Activated CD8-positive, alpha-beta memory T cell treated with anti-CD3 and anti-CD28 coated beads, Interleukin-2, amount 50 U/mL, for 1 hour (primary cell): Measurements from ENCODE around the gene LTBP2.

Experiments
- DNase-seq: peaks from one replicate; pipeline ENCODE4 v3.0.0-alpha.2; 2020; ENCODE audit errors: extremely low read depth

Gene LTBP2

GRCh38 chr14:74526854-74527585 is 85.0 kb downstream of the LTBP2 start:
- no peak for DNase-seq

GRCh38 chr14:74525361-74525851 is 86.6 kb downstream of the LTBP2 start:
- no peak for DNase-seq

GRCh38 chr14:74524812-74525135 is 87.3 kb downstream of the LTBP2 start:
- DNase-seq = no peak

- DNase-seq = no peak
Measured at GRCh38 chr14:74524076-74524811, 87.8 kb downstream of the LTBP2 start.

GRCh38 chr14:74522740-74523139 is 89.3 kb downstream of the LTBP2 start:
- no peak for DNase-seq

GRCh38 chr14:74521756-74522155 is 90.3 kb downstream of the LTBP2 start:
- no peak for DNase-seq

- DNase-seq = no peak
Measured at GRCh38 chr14:74519316-74520074, 92.5 kb downstream of the LTBP2 start.

- DNase-seq = no peak
Measured at GRCh38 chr14:74518221-74518620, 93.8 kb downstream of the LTBP2 start.

- no peak for DNase-seq
Measured at GRCh38 chr14:74517731-74518130, 94.3 kb downstream of the LTBP2 start.

- no peak for DNase-seq
Measured at GRCh38 chr14:74516451-74517160, 95.4 kb downstream of the LTBP2 start.

GRCh38 chr14:74515891-74516412 is 96.1 kb downstream of the LTBP2 start:
- DNase-seq = no peak

GRCh38 chr14:74514471-74514941 is 97.5 kb downstream of the LTBP2 start:
- no peak for DNase-seq

GRCh38 chr14:74511966-74512830 is 99.8 kb downstream of the LTBP2 start:
- no peak for DNase-seq

GRCh38 chr14:74510959-74511409 is 101.1 kb downstream of the LTBP2 start:
- DNase-seq = no peak

- no peak for DNase-seq
Measured at GRCh38 chr14:74510223-74510931, 101.7 kb downstream of the LTBP2 start.

GRCh38 chr14:74509587-74510222 is 102.3 kb downstream of the LTBP2 start:
- no peak for DNase-seq

- DNase-seq = no peak
Measured at GRCh38 chr14:74508844-74509428, 103.1 kb downstream of the LTBP2 start.

- DNase-seq = no peak
Measured at GRCh38 chr14:74508292-74508731, 103.7 kb downstream of the LTBP2 start.

GRCh38 chr14:74507840-74508239 is 104.2 kb downstream of the LTBP2 start:
- no peak for DNase-seq
